HG02885 (cell line): ENCODE results near the gene ARHGAP24.
A peak's percentile ranks its signal among the peaks of the same experiment; 100 is the strongest.
"Not testable (repeated sequence)": the region's sequence is repeated elsewhere in the genome, so short reads cannot be mapped to it uniquely, and the experiment has no call there.

Experiments used
- ATAC-seq: cut with Tn5 transposase; IDR thresholded peaks from one replicate; pipeline ENCODE4 v1.9.1; 2021; ENCODE audit warnings: mild to moderate bottlenecking; ENCODE audit not compliant: unreplicated experiment, poor library complexity

Gene ARHGAP24

DNA sequence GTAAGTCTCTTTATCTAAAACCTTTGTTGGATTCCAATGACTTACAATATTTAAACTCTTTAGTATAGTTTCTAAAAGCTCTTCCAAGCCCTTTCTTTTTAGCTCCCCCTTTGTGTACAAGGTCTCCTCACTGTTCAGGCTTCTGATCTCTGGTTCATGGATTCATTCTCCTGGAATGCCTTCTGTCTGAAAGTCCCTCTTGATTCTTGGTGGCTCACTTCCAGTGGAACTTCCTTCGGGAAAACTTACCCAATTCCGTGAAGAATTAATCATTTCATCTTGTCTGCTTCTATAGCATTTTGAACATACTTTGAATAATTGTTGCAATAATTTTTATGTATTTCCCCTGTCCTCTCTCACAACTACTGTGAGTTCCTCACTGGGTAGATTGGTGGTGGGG lies 3.6 kb downstream of the ARHGAP24 start:
- no peak for ATAC-seq

DNA sequence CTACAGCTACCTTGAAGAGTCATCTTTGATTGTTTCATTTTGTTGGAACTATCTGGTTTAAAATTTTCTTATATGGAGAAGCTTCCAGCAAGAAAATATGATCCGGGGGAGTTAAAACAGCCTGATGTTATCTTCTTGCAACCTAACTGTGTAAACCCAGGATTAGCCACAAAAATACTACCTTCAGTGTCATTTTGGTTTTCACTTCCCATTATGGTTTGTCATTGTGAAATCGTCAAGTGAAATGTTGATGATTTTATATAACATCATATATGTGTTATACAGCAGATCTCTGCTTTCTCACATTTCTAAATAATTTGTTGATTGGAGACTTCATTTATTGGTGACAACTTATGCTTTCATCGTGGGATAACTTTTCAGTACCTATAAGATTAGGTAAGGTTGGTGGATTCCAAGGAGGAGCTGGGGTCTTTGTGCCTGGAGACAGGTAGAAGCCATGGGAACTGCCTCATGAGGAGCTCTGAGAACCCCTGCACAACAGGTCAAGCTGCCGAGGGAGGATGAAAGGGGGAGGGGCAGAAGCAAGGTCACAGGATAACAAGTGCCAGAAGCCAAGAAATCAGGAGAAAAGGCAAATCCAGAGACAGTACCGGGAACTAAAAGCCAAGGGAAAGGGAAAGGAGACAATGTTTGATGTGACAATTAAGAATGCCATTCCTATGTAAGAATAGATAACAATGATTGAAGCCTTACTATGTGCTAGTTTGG lies 7.2 kb downstream of the ARHGAP24 start:
- no peak for ATAC-seq

DNA sequence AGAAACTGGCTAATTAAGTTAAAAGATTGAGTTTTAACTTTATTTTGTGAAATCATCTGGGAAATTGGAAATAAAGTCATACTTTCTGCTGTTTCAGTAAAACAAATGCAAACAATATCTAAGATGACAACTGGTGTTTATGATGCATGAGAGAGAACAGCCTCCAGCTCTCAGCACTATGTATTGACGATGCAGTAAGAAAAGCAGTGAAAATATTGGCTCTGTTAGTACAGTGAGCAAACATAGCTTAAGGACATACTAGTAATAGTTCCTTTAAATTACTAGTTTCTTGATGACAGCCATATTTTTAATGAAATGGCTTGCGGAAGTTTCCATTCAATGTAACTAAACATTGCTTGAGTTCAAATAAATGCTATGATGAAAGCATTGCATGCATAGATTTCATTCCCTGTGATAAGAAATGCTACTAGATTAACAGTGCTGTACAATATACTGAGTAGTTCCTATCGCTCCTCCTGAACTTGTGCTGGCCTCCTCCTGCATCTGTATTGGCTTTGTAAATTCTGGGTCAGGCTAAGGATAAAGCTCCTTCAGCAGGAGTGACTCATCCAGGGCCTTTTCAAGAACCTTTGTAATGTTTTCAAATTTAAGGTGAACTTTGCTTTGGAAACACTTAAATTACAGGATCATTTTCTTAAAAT lies 11.6 kb downstream of the ARHGAP24 start:
- ATAC-seq, result no peak

DNA sequence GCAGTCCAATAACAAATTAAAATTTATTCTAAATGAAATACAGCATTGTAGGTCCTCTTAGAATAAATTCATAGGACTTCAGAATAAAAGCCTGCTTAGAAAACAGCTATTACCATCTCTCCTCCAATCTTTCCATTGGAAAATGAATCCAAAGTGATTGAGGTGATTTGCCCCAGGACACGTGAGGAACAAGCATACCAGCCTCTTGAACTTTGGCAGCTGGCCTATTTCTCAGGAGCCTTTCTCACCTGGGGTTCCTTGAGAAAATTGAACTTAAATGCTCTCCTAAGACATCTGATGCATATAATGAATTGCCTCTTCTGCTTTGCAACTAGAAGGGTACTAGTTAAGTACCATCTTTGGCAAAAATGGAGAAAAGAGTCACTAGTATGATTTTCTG lies 13.5 kb downstream of the ARHGAP24 start:
- ATAC-seq, result no peak

DNA sequence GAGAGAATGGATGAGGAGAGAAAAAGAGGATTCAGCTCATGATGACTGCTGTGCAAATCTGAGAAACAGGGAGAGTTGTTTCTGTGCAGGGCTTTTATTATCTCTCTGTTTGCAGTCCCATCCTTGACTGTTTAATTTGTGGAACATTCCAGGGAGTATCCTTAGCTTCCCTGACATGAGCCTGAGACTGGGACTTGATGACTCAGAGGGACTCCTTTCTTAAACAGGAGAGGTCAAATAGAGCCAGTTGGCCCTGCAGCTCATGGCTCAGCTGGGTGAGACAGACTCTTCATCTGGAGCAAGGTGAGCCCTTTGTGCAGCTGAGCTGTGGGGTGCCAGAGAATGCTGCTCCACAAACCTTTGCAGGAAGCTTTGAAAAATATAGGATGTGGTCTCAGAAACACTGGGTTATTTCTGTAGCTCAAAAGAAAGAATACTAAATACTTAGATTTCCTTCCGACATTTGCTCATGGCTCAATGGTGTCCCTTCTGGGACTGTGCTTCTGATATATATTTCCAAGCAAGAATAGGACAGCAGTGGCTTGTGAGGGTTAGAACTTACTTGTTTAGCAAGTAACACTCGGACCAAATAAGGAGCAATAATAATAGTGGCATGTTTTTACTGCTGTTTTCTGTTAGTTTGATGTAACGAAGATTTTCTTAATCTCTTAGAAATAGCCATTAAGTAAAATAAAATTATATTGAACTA lies 14.5 kb downstream of the ARHGAP24 start:
- no peak for ATAC-seq

DNA sequence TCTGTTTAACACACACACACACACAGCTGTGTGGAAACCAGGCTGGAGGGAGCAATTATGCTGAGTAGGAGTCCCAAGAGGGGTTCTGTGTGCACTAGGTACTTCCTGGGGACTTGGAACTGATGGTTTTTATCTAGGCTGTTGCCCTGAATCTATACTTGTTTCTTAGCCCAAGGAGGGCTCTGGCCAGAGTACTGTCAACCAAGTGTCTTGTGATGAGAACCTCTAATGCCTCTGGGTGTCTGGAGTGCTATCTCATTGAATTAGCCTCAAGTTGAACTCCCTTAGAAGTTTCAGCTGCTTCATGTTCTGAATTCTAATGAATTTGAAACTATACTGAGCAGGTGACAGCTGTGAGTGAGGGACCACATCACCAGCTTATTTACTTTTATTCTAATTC lies 16.6 kb downstream of the ARHGAP24 start:
- ATAC-seq, result no peak

DNA sequence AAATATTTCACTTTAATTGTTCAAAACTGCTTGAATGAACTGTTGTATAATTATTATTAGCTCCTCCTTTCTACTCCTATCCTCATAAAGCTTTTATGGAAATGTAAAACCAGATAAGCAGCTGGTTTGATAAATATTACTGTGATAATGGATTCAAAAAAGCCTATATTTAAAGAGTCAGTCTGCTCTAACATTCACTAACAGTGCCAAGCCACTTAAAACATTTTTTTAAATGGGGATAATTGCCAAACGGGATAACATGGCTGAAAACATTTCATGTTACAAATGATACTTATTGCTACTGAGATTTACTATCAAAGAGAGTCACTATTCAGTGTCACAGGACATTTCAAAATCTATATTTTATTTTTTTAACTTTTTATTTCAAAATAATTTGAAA lies 17.4 kb downstream of the ARHGAP24 start:
- no peak for ATAC-seq

DNA sequence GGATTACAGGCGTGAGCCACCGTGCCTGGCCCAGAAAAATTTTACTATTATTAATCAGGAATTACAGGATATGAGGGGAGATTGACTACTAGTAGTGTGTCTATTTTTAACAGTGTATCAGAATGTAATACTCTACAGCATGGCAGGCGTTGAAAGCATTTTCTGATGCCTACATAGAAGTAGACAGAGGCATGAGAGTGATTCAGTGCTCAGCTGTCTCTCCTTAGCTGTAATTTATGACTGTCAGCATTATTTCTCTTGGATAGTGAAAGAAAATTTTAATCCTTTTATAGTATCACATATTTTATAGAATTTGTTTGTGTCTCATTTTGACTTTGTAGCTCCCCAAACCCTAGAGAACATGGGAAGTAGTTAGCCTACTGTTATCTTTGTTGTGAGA lies 20.7 kb downstream of the ARHGAP24 start:
- no peak for ATAC-seq

DNA sequence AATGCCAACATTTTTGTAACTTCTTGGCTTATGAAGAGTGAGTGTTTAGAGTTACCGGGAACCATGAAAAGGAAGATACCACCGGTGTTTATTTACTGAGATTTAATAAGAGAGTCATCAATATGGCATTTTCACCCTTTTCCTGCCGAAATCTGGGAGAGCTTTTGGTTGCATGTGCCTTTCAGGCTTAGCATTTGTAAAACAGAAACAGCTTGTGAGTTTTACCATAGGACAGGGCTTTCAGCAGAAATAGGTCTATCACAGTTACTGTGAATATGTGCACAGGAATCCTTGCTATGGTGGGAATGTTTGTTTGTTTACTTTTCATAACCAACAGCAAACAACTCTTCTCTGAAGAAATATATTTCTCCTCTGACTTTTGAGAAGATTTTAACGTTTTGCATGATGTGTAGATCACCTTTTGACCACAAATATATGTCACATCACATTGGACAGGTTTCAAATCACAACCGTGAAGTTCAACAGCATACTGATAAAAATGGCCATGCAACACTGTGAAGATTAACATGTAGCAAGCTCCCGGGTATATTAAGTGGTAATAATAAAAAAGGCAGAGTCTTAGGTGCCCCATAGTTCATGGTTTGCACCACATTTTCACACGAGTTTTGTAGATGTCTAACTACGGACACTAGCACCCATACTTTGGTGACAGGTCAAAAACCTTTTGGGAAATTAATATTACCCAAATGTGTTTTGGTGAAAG lies 21.3 kb downstream of the ARHGAP24 start:
- no peak for ATAC-seq

DNA sequence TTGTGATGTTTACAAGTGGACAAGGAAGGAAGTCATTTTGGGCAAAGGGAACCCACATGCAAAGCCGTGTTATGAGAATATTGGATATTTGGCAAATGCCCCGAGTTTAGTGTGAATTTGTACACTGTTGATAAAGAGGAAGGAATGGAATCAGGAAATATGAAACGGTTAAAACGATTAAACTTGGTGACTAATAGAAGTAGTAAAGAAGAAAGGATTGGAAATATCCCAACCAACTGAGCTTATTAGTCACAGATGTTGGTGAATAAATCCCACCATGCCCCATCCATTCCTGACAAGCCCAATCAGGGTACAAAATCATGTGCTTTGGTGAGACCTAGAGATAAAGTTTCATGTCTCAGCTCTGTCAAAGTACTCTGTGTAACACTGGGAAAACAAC lies 22.0 kb downstream of the ARHGAP24 start:
- no peak for ATAC-seq

DNA sequence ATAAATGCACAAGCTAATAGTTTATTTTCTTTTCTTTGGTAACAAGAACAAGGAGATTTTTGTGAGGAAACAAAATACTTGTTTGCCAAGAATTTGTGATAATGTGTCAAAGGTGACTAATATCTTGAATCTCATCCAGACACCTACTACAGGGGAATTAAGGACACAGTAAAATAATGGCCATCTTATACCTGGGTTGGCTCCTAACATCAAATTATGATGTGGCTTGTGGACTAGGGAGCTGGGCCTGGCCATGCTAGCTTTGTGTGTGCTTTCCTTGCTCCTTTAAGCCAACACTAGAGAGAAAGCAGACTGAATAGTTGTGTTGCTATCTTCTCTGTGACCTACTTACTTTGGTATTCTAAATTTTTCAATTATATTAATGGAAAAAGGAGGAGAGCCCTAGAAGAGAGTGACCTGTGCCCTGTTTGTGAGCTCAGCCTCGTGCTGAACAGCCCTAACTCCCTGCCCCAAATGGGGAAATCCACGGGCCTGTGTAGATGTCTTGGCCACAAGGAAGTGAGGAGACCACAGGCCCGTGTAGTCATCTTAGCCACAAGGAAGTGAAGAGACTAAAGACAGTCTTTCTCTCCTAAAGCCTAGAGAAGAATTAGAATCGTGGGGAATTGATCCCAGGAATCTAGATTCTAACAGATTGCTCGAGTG lies 23.3 kb downstream of the ARHGAP24 start:
- ATAC-seq, result peak; percentile 99

DNA sequence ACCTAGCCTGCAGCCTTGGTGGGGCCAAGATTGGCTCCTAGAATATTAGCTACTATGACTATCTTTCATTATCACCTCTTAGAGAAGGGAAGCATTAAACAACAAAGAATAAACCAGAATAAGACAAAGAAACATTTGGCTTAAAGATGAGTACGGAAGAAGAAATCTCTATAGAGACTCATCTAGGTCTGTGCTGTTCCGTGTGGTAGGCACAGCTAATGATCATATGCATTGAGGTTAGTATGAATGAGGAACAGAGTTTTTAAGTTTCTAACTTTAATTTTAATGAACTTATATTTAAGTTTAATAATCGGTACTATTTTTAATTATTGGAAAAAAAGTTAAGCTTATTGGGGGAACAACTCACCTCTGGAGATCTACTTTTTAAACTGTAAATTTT lies 24.6 kb downstream of the ARHGAP24 start:
- no peak for ATAC-seq

DNA sequence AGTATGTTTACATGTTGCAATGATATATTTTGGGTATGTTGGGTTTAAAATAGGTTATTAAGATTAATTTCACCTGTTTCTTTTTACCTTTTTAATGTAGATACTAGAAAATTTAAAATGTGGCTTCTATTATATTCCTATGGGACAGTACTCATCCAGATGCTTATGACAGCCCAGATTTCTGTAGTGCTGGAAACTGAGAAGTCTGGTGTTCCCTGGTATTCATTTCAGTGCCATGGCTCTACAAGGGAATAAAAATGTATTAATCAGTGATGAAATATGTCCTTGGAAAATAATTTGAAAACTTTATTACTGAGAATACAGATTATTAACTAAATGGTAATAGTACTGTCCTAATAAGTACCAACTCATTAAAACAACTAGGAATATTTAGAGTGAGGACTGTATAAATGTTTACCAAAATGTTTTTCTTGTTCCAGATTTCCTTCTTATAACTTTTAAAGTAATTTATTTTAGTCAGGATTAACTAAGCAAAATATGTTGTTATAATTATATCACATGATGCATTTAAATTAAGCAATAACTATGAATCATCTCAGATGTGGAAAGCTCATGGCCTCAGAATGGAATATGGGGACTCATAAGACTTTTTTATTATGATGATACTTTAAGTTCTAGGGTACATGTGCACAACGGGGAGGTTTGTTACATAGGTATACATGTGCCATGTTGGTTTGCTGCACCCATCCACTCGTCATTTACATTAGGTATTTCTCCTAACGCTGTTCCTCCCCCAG lies 25.3 kb downstream of the ARHGAP24 start:
- ATAC-seq, result no peak

DNA sequence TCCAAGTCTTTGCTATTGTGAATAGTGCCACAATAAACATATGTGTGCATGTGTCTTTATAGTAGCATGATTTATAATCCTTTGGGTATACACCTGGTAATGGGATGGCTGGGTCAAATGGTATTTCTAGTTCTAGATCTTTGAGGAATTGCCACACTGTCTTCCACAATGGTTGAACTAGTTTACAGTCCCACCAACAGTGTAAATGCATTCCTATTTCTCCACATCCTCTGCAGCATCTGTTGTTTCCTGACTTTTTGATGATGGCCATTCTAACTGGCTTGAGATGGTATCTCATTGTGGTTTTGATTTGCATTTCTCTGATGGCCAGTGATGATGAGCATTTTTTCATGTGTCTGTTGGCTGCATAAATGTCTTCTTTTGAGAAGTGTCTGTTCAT lies 26.2 kb downstream of the ARHGAP24 start:
- ATAC-seq, result not testable (repeated sequence)

DNA sequence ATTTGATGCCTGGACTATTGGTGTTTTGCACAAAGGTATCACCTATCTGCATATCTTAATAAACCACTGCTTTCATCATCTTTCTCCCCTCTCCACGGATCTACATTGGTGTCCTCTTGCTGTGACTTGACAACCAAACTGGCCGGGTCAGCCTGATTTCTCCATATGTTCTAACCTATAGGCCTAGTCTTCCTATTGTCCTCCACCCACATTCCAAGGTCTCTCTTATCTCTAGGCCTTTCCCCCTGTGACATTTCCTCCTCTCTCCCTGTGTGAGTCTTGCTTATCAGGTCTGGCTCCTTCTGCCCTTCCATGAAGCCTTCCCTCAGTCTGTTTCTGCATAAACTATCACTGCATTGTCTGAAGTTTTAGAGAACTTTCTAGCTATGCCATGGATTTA lies 33.7 kb downstream of the ARHGAP24 start:
- ATAC-seq, result no peak

DNA sequence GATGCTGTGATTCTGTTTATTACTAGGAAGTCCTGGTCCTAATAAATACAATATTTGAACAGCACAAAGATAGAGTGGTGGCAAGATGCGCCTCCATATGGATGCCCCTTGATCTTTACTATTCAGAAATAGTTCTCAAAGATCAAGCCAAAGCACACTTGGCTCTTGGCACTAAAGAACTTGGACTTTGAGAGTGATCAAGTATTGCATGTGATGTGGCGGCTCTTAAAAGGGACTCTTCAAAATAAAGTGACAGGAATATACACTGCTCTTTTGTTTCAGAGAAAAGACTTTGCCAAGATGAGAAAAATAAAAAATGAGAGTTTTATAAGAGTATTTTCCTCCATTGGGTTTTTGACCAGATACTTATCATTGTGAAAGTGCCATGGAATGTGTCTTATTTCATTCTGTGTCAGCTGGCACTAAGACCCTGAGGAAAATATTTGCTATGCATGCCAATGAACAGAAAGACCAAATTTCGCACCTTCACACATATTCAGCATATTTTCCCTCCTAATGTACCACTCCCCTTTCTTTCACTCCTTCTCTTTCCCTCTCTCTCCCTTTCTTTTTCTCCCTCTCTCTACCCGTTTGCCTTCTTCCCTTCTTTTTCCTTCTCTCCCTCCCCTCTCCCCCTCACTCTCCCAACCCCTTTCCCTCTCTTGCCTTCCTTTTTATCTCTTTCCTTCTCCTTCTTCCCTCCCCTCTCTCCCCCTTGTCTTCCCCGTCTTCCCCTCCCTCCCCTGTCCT lies 35.1 kb downstream of the ARHGAP24 start:
- ATAC-seq, result no peak

DNA sequence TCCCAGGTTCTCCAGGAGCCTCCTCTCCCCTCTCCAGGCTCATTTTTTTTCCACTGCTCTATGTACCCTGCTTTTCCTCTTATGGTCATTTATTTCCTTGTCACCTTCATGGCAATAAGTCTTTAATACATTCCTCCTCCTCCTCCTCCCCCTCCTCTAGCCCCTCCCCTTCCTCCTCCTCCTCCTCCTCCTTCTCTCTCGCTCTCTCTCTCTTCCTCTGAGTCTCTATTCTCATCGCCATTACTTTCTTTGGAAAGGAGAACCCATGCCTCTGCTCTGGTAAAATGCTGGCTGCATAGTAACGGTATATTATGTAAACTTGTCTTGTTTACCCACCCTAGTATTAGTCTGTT lies 35.7 kb downstream of the ARHGAP24 start:
- no peak for ATAC-seq

DNA sequence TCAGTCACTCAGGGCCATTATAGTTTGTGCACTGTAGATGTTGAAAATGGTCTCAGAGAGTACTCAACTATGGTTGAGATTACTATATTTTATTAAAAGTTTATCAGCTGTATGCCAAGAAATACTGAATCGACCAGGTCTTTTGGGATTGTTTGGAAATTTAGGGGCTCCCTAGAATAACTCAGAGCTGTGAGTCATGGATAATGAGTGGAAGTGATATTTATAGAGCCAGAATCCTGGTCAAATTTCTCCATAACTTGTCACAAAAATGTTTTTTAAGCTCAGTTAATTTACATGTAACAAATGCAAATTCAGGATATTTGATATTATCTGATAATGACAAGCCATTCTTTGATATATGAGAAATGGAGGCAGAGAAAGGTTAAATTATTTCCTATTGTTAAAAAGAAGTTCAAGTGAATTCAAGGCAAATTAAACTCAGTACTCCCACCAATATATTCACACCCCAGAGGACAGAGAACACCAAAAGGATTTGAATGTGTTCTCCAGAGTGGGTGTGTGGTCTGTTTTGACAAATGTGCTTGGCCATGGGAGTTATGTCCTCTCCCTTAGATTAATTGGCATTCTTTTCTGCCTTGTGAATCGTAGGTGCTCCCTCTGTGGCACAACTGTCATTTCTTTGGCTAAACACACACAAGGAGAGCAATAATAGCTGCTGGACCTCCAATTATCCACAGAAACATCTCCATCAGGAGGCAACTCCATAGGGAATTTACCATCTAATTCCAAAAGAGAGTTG lies 37.7 kb downstream of the ARHGAP24 start:
- ATAC-seq, result no peak
